NCI-H1105 treated with DMSO at 0.1 percent for 48 hours (cell line): ENCODE measurements around the gene LRBA.

Source experiments
- DNase-seq: peaks from one replicate; lab custom pipeline; 2025; lab: John Stamatoyannopoulos, UW

Gene LRBA

GRCh38 chr4:150805183-150806025, 209.7 kb downstream of the LRBA start:
- DNase-seq = no peak

GRCh38 chr4:150801833-150802232, 213.3 kb downstream of the LRBA start:
- DNase-seq = no peak

- DNase-seq = no peak
These were observed 215.9 kb downstream of the LRBA start for GRCh38 chr4:150799207-150799606.

- DNase-seq = no peak
These were observed 220.4 kb downstream of the LRBA start for GRCh38 chr4:150794706-150795105.

- DNase-seq = no peak
These were observed 225.2 kb downstream of the LRBA start for GRCh38 chr4:150789864-150790263.

- no peak for DNase-seq
These were observed 230.1 kb downstream of the LRBA start for GRCh38 chr4:150784939-150785338.

GRCh38 chr4:150784305-150784704, 230.8 kb downstream of the LRBA start:
- no peak for DNase-seq

GRCh38 chr4:150782921-150783320, 232.2 kb downstream of the LRBA start:
- no peak for DNase-seq

GRCh38 chr4:150782311-150782710, 232.8 kb downstream of the LRBA start:
- DNase-seq = peak; percentile 37

GRCh38 chr4:150781191-150781590, 233.9 kb downstream of the LRBA start:
- DNase-seq = no peak

GRCh38 chr4:150779707-150780106, 235.4 kb downstream of the LRBA start:
- DNase-seq = no peak

GRCh38 chr4:150773729-150774449, 241.2 kb downstream of the LRBA start:
- no peak for DNase-seq

- no peak for DNase-seq
These were observed 242.1 kb downstream of the LRBA start for GRCh38 chr4:150773032-150773431.

- DNase-seq = no peak
These were observed 243.7 kb downstream of the LRBA start for GRCh38 chr4:150771382-150771781.

GRCh38 chr4:150769845-150770244, 245.2 kb downstream of the LRBA start:
- DNase-seq = no peak

- no peak for DNase-seq
These were observed 245.8 kb downstream of the LRBA start for GRCh38 chr4:150769248-150769647.

GRCh38 chr4:150768497-150768896, 246.6 kb downstream of the LRBA start:
- no peak for DNase-seq

GRCh38 chr4:150765216-150765615, 249.9 kb downstream of the LRBA start:
- no peak for DNase-seq

- DNase-seq = no peak
These were observed 263.4 kb downstream of the LRBA start for GRCh38 chr4:150751648-150752047.

GRCh38 chr4:150750824-150751223, 264.3 kb downstream of the LRBA start:
- DNase-seq = no peak

GRCh38 chr4:150746156-150746555, 268.9 kb downstream of the LRBA start:
- DNase-seq = no peak

- DNase-seq = peak; percentile 16
These were observed 270.5 kb downstream of the LRBA start for GRCh38 chr4:150744570-150744969.

GRCh38 chr4:150743564-150744342, 271.3 kb downstream of the LRBA start:
- DNase-seq = no peak
